ENCODE results near the gene ZBTB45. TPM values are rescaled to one million over a fixed set of nuclear protein-coding genes. Genes with fewer than 3 reads are reported as not detected.
A peak's percentile ranks its signal among the peaks of the same experiment; 100 is the strongest.

Gene ZBTB45
- 11.8 TPM for total RNA-seq
- long read RNA-seq, partial matches to known transcripts: 1 of 3 reads
- long read RNA-seq, other reads (novel, unspliced or antisense): 0 of 3 reads

GRCh38 chr19:58519355-58520256 is at the start of gene ZBTB45:
TSS of gene ZBTB45 (minus strand) at chr19:58519810. CDS start at chr19:58517673, 2,137 bp downstream.
- peak; percentile 97 for DNase-seq (ENCODE audit: low spot score)

DNA sequence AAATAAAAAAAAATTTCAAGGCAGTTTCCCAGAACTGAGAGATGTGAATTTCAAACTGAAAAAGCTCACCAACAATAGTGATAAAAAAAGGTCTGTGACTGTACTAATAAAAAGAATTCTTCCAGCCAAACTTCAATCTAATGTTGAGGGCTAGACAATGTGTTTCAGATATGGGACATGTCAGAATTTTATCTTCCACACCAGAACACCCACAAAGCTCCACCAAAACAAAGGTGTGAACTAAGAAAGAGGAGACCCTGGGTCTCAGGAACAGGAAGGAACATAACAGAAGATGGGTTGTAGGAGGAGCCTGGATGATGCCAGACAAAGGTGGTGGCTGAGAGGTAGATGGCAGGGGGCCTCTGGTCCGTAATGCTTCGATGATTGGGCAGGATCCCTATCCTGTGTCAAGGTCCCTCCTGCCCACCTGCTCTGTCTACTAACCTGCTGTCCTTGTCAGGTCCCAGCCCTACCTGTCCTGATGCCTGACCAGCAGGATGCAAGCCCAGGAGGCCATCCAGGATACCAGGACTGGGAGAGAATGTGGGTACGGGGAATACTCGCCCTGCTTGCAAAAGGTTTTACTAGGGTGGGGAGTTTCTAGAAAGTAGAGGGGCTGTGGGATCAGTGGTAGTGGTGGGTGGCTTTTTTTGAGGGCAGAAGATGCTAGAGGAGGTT is 49.0 kb upstream of the ZBTB45 start:
- no peak for DNase-seq (ENCODE audit: low spot score)

DNA sequence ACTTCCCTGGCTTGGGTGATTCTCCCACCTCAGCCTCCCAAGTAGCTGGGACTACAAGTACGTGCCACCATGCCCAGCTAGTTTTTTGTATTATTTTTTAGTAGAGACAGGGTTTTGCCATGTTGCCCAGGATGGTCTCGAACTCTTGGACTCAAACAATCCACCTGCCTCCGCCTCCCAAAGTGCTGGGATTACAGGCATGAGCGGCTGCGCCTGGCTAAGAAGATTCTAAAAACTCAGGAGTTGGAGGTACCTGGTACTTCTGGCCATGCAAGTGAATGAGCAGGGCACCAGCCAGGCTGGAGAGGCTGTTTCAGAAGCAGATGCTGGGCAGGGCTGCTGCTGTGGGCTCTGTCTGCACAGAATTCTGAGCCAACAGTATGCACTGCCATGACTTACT is 47.4 kb upstream of the ZBTB45 start:
- no peak for DNase-seq (ENCODE audit: low spot score)

- DNase-seq (ENCODE audit: low spot score): no peak
Observed at GRCh38 chr19:58563823-58564222, 44.2 kb upstream of the ZBTB45 start.

- DNase-seq (ENCODE audit: low spot score): no peak
Observed at GRCh38 chr19:58563034-58563573, 43.5 kb upstream of the ZBTB45 start.

DNA sequence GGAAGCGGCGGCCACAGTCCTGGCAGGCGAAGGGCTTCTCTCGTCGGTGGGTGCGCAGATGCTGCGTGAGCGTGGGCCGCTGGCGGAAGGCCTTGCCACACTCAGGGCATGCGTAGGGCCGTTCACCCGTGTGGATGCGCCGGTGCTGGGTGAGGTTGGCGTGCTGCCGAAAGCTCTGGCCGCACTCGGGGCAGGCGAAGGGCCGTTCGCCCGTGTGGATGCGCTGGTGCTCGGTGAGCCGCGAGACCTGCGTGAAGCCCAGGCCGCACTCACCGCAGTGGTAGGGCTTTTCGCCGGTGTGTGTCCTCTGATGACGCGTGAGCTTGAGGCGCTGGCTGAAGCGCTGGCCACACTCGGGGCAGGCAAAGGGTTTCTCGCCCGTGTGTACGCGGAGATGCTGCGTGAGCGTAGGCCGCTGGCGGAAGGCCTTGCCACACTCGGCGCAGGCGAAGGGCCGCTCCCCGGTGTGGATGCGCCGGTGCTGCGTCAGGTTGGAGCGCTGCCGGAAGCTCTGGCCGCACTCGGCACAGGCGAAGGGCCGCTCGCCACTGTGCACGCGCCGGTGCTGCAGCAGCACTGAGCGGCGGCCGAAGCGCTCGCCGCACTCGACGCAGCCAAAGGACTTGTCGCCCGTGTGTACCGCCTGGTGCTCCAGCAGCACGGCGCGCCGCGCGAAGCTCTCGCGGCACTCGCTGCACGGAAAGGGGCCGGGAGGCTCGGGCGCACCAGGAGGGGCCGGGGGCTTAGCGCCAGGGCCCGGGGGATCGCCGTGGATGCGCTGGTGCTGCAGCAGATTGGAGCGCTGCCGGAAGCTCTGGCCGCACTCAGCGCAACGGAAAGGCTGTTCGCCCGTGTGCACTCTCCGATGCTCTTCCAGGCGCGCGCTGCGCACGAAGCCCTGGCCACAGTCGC is 42.8 kb upstream of the ZBTB45 start:
- no peak for DNase-seq (ENCODE audit: low spot score)

- no peak for DNase-seq (ENCODE audit: low spot score)
Observed at GRCh38 chr19:58561373-58562121, 41.9 kb upstream of the ZBTB45 start.

DNA sequence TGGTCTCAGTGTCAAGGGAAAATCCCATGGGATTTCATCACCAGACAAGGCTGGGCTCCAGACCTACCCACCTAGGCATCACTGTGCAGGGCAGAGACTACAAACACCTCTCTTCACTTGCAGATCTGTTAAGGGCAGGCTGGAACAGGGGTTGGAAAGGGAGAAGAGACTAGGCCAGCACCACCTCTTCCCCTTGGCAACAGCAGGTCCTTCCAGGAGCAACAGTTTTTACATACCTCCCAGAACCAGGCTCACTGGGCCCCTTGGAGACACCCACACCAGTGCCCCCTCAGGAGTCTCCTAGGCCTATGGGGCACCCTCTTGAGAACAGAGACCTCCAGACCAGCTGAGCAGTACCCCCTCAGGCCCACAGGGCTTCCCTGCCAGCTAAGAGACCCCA is 41.3 kb upstream of the ZBTB45 start:
- DNase-seq (ENCODE audit: low spot score): no peak

- no peak for DNase-seq (ENCODE audit: low spot score)
Observed at GRCh38 chr19:58560007-58560887, 40.6 kb upstream of the ZBTB45 start.

GRCh38 chr19:58559275-58560006 is 39.8 kb upstream of the ZBTB45 start:
- DNase-seq (ENCODE audit: low spot score): peak; percentile 97

DNA sequence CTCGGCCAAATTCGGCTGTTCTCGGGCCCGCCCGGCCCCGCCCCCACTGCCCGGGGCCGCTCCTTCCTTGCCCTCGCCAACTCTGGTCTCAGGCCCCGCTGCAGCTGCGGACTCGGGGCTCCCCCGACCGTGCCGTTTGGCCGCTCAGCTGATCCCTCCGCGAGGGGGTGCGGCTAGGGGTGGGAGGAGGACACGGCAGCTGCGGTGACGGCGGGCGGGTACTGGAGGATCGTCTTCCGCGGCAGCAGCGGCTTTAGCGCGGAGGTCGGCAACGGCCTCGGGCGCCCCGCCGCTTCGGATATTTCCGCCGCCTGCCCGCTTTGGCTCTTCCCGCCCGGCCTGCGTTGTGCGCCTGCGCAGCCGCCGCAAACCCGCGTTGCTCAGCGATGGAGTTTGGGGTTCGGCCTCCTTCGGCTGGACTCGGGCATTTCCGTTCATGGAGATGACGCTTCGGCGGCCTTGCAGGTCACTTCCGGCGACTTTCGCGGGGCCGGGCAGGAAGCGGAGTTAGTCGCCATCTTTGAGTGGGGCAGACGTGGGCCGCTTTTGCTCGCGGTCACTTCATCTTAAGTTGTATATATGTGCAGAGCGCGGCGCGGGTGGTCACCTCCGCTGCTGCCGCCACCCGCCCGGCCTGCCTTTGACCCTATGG is 39.1 kb upstream of the ZBTB45 start:
- DNase-seq (ENCODE audit: low spot score): peak; percentile 100

DNA sequence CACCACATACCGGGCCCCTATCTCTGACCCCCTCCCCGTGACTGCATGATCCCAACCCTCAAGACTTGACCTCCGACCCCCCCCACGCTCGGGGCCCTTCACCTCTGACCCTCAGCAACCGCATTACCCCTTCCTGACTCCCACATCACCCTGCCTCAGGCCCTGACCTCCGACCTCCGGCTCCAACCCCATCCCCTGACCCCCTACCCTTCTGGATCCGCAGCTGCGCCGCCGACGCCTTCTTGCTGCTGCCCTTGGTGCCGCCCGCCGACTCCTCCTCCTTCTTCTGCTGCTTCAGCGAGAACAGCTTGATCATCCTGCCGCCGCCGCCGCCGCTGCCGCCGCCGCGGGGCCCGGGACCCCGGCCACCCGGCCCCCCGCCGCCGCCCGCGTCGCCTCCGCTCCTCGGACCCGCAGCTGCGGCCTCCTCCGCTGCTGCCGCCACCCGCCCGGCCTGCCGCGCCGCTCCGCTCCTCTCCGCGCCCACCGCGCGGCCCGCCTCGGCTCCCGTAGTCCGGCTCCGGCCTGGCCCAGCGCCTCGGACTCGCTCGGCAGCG is 38.5 kb upstream of the ZBTB45 start, which contains the start of gene UBE2M:
Gene UBE2M, minus strand, starts transcription at position 546 of the 557 bp plus-strand sequence. Its CDS starts 230 bp downstream, at position 316.
- DNase-seq (ENCODE audit: low spot score): no peak

DNA sequence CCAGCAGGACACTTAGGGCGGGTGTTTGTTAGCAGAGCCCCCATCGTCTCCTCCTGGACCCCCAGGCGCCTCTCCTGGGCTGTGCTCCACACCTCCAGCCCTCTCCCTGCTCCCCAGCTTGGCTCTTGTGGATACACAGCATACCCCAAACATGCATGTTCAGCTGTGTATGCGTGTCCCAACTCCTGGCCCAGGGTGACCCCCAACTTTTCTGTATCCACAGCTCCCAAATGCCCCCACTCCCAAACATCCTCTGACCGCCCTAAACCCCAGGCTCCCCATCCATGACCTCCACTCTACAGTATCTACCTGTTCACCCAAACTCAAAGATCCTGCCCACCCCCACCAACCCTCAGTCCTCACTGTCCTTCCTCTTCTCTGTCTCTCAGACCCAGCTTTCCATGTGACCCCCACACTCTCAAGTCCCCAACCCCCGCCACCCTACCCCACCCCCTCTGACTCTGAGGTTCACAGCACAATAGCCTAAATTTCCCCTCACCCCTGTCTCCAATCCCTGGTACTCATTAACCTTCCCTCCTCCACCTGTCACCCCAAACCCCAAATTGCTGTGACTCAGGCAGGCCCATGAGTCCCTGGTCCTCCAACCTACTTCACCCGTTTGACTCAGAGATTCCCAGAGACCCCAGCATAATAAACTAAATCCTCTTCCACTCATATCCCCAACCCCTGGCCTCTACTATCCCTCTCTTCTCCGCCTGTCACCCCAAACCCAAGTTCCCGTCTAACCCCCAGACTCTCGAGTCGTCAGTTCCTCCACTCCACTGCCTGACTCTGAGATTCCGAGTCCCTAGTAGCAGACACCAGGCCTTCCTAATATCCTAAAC is 37.8 kb upstream of the ZBTB45 start:
- no peak for DNase-seq (ENCODE audit: low spot score)

GRCh38 chr19:58556622-58557220 is 37.1 kb upstream of the ZBTB45 start:
- DNase-seq (ENCODE audit: low spot score): no peak

- DNase-seq (ENCODE audit: low spot score): no peak
Observed at GRCh38 chr19:58555920-58556621, 36.5 kb upstream of the ZBTB45 start.

Measured in mesenteric fat pad (tissue), 1 donor.